HG02973 (cell line): ENCODE data around the gene EXOC6B.
"Not testable (repeated sequence)": the region's sequence is repeated elsewhere in the genome, so short reads cannot be mapped to it uniquely, and the experiment has no call there.

Source experiments
- ATAC-seq: cut with Tn5 transposase; IDR thresholded peaks from one replicate; pipeline ENCODE4 v1.9.1; 2021; ENCODE audit warnings: moderate library complexity; ENCODE audit not compliant: unreplicated experiment

The EXOC6B gene

GRCh38 chr2:72555943-72556342, 269.9 kb downstream of the EXOC6B start:
- ATAC-seq: no peak

GRCh38 chr2:72555363-72555762, 270.5 kb downstream of the EXOC6B start:
- ATAC-seq: not testable (repeated sequence)

GRCh38 chr2:72554910-72555309, 270.9 kb downstream of the EXOC6B start:
- not testable (repeated sequence) for ATAC-seq

GRCh38 chr2:72554381-72554780, 271.5 kb downstream of the EXOC6B start:
- no peak for ATAC-seq

- no peak for ATAC-seq
Measured at GRCh38 chr2:72548081-72548764, 277.6 kb downstream of the EXOC6B start.

GRCh38 chr2:72545790-72546189, 280.0 kb downstream of the EXOC6B start:
- no peak for ATAC-seq

- ATAC-seq: no peak
Measured at GRCh38 chr2:72544554-72544953, 281.3 kb downstream of the EXOC6B start.

GRCh38 chr2:72543497-72544216, 282.2 kb downstream of the EXOC6B start:
- no peak for ATAC-seq

- no peak for ATAC-seq
Measured at GRCh38 chr2:72539071-72539552, 286.7 kb downstream of the EXOC6B start.

GRCh38 chr2:72538486-72538885, 287.3 kb downstream of the EXOC6B start:
- no peak for ATAC-seq

- not testable (repeated sequence) for ATAC-seq
Measured at GRCh38 chr2:72535586-72535985, 290.2 kb downstream of the EXOC6B start.

GRCh38 chr2:72533765-72534164, 292.1 kb downstream of the EXOC6B start:
- ATAC-seq: no peak

- ATAC-seq: no peak
Measured at GRCh38 chr2:72527424-72527823, 298.4 kb downstream of the EXOC6B start.

GRCh38 chr2:72526623-72527022, 299.2 kb downstream of the EXOC6B start:
- ATAC-seq: no peak

- no peak for ATAC-seq
Measured at GRCh38 chr2:72524071-72524470, 301.8 kb downstream of the EXOC6B start.

GRCh38 chr2:72515696-72516095, 310.1 kb downstream of the EXOC6B start:
- ATAC-seq: no peak

- ATAC-seq: no peak
Measured at GRCh38 chr2:72513011-72513410, 312.8 kb downstream of the EXOC6B start.

- no peak for ATAC-seq
Measured at GRCh38 chr2:72512376-72512775, 313.5 kb downstream of the EXOC6B start.

- ATAC-seq: no peak
Measured at GRCh38 chr2:72511906-72512305, 313.9 kb downstream of the EXOC6B start.

- no peak for ATAC-seq
Measured at GRCh38 chr2:72497763-72498162, 328.1 kb downstream of the EXOC6B start.

GRCh38 chr2:72496479-72496878, 329.4 kb downstream of the EXOC6B start:
- ATAC-seq: no peak

GRCh38 chr2:72494392-72494791, 331.4 kb downstream of the EXOC6B start:
- no peak for ATAC-seq
